Prostate gland (tissue), 2 donors: ENCODE results near the gene SPSB4. TPM values are rescaled to one million over a fixed set of nuclear protein-coding genes. Genes with fewer than 3 reads are reported as not detected.

Experiments
- DNase-seq: peaks from one replicate; pipeline ENCODE4 v3.0.0-alpha.2; 2019; ENCODE audit warnings: low spot score
- H3K27ac ChIP-seq, 2 donors: fragments of 200-600 bp; sonication (generic); 2 replicates each; pipeline ENCODE4 v1.5.1; 2017 to 2019
- H3K27me3 ChIP-seq: fragments of 200-600 bp; sonication (generic); replicated peaks from 2 replicates; pipeline ENCODE4 v1.5.1; 2019; ENCODE audit not compliant: insufficient read depth
- H3K36me3 ChIP-seq, 2 donors: fragments of 200-600 bp; sonication (generic); 1 replicate in 1 of 2; 2 replicates in 1 of 2; pipeline versions ENCODE4 v1.5.1 to v1.8.1; 2017 to 2019
- H3K4me1 ChIP-seq: fragments of 200-600 bp; sonication (generic); replicated peaks from 2 replicates; pipeline ENCODE4 v1.5.1; 2019
- H3K4me3 ChIP-seq, 2 donors: fragments of 200-600 bp; sonication (generic); 2 replicates each; pipeline ENCODE4 v1.5.1; 2017 to 2019
- H3K9me3 ChIP-seq: fragments of 200-600 bp; sonication (generic); 2 replicates; pipeline ENCODE4 v1.5.1; 2017
- CTCF ChIP-seq, 4 experiments: fragments of 200-600 bp in 2 of 4; fragments of 450-650 bp in 2 of 4; sonication (generic) in 2 of 4; IDR thresholded peaks; 1 replicate in 3 of 4; 2 replicates in 1 of 4; pipeline ENCODE4 v1.5.1; 2016 to 2019; ENCODE audit warnings: antibody characterized with exemption in 4 of 4, mild to moderate bottlenecking in 2 of 4, moderate library complexity in 2 of 4
- POLR2A ChIP-seq: fragments of 450-650 bp; IDR thresholded peaks from one replicate; pipeline ENCODE4 v1.6.1; 2016; ENCODE audit warnings: antibody characterized with exemption, mild to moderate bottlenecking
- POLR2AphosphoS5 ChIP-seq: sonication (generic); formaldehyde crosslinking; IDR thresholded peaks from one replicate; pipeline ENCODE4 v1.6.1; 2017; ENCODE audit warnings: antibody characterized with exemption
- WGBS: methylation state at CpG from one replicate; pipeline ENCODE4 v1.1.5; 2018; 5-methylcytosine and 5-hydroxymethylcytosine counted together
- intact Hi-C: fragments of 100-400 bp; cut with DNase I; formaldehyde crosslinking; loops from one replicate; pipeline ENCODE4 v1.14.2; 2022
- total RNA-seq, 2 donors: library from RNA; depleted of rRNA; stranded (reverse); fragments of >200 nt; gene quantifications; one replicate each; pipeline ENCODE4 v1.1.0, GENCODE V29; 2016

Gene SPSB4
- total RNA-seq, 2 donors from 2014 or later: 1.0 TPM; not detected in 1

DNA sequence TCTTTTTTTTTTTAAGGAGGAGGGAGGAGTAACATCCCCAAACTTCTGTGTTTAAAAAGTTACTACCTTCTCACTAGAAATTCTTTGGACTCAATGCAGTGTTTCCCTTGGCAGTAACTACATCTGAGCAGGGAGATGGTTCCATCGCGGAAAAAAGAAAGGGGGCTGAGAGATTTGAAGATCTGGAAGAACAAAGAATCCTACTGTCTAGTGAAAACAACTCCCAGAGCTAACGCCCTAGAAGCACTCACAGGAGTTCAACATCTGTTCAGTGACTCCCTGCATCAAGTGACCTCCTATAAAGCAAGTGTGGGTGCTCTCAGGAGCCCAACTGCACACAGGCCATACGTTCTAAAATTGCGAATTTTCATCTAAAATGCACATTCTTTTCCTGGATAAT lies 113.7 kb downstream of the SPSB4 start:
- Histone ChIP-seq H3K4me3 (no peak overlapping the region), H3K9me3 (no peaks in the 10 kb centered on the region), H3K27me3 (no peaks in the 10 kb centered on the region), H3K27ac (no peak overlapping the region), H3K4me1 (no peaks in the 10 kb centered on the region), H3K36me3 (no peaks in the 10 kb centered on the region)
- intact Hi-C loops: no loop called here
- TF ChIP-seq CTCF (IDR thresholded peaks at IDR 0.05) (no peak), POLR2A (no peak), POLR2AphosphoS5 (no peak)
- WGBS: 53% methylated on average over 5 of the region's 5 CpGs
- DNase-seq: no peak

GRCh38 chr3:141167681-141168080 lies 116.5 kb downstream of the SPSB4 start:
- DNase-seq: no peak
- Histone ChIP-seq H3K27me3 (no peaks in the 10 kb centered on the region), H3K9me3 (no peaks in the 10 kb centered on the region), H3K27ac (no peak overlapping the region), H3K36me3 (no peaks in the 10 kb centered on the region), H3K4me3 (no peak overlapping the region), H3K4me1 (no peaks in the 10 kb centered on the region)
- TF ChIP-seq POLR2AphosphoS5 (no peak), CTCF (IDR thresholded peaks at IDR 0.05) (no peak), POLR2A (no peak)
- WGBS: 91% methylated on average over 4 of the region's 4 CpGs
- intact Hi-C loops: no loop called here

DNA sequence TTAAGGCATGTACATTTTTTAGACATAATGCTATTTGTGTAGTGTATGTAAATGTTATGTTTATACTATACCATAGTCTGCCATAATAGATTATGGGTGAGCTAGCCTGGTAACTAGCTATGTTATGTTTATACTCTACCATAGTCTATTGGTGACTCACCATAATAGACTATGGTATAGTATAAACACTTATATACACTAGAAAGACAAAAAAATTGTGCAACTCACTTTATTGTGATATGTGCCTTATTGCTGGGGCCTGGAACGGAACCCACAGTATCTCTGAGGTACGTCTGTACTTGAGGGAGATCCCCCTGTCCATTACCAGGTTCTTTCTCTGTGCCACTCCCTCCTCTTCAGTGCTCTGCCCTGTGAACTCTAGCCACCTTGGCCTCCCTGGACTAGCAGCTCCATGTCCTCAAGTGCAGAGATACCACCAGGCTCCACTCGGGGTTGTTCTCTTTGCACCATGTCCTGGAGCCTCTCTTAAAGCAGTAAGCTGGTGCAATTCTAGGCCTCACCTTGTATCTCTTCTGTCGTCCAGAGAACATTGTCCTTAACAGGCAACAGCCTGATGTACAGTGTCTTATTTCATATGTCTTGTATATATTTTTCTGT lies 119.6 kb downstream of the SPSB4 start:
- no peak overlapping the region for H3K27ac ChIP-seq
- H3K9me3 ChIP-seq: no peaks in the 10 kb centered on the region
- no peaks in the 10 kb centered on the region for H3K27me3 ChIP-seq
- H3K4me3 ChIP-seq: no peak overlapping the region
- DNase-seq: no peak
- H3K36me3 ChIP-seq: no peaks in the 10 kb centered on the region
- intact Hi-C loops: no loop called here
- no peak for TF ChIP-seq POLR2A
- no peaks in the 10 kb centered on the region for H3K4me1 ChIP-seq
- 92% methylated on average over 4 of the region's 4 CpGs for WGBS

DNA sequence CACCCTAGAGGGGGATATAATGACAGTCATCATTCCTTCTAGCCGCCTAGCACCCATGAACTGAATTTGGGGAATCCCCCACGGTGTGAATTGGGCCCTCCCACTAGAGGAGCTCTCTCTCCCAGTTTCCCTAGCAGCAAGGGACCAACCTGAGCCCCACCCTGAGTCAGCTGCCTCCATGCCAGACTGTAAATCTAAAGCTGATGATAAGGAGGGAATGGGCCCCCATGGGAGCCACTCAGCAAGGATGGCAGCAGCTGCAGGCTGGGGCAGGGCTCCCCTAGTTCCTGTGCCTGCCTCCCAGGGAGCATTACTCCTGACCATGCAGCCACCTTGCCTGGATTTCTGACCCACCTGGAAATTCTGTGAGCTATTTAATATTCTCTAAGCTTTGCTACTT lies 123.5 kb downstream of the SPSB4 start:
- no peak for TF ChIP-seq POLR2A
- H3K27ac ChIP-seq: no peak overlapping the region
- H3K9me3 ChIP-seq: no peaks in the 10 kb centered on the region
- no peaks in the 10 kb centered on the region for H3K36me3 ChIP-seq
- 63% methylated on average over 2 of the region's 2 CpGs for WGBS
- H3K27me3 ChIP-seq: no peaks in the 10 kb centered on the region
- H3K4me1 ChIP-seq: no peaks in the 10 kb centered on the region
- intact Hi-C loops: no loop called here
- H3K4me3 ChIP-seq: no peak overlapping the region
- no peak for DNase-seq

GRCh38 chr3:141176775-141177174 lies 125.6 kb downstream of the SPSB4 start:
- Histone ChIP-seq H3K27ac (no peak overlapping the region), H3K4me1 (no peaks in the 10 kb centered on the region), H3K36me3 (no peaks in the 10 kb centered on the region), H3K9me3 (no peaks in the 10 kb centered on the region), H3K4me3 (no peak overlapping the region), H3K27me3 (no peaks in the 10 kb centered on the region)
- intact Hi-C loops: no loop called here
- DNase-seq: no peak
- no peak for TF ChIP-seq POLR2A
- TF ChIP-seq POLR2AphosphoS5: no peak
- TF ChIP-seq CTCF (IDR thresholded peaks at IDR 0.05): no peak

DNA sequence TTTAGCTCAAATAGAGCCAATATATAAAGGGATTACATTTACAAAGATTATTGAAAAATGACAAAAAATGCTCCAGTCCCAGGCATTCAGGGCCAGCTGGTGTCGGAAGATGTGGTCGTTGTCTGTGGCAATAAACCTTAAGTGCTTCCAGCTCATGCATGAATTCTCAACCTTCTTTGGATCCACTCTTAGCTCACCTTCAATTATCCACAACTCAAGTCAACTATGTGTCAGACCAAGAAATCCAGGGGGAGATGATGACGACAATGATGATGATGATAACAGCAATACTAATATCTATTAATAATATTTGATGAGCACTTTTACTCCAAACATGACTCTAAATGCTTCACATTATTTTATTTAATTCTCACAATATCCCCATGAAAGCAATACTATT lies 126.9 kb downstream of the SPSB4 start:
- intact Hi-C loops: no loop called here
- Histone ChIP-seq H3K4me1 (no peaks in the 10 kb centered on the region), H3K27ac (no peak overlapping the region), H3K4me3 (no peak overlapping the region), H3K27me3 (no peaks in the 10 kb centered on the region), H3K9me3 (no peaks in the 10 kb centered on the region), H3K36me3 (no peaks in the 10 kb centered on the region)
- TF ChIP-seq POLR2AphosphoS5: no peak
- no peak for TF ChIP-seq POLR2A
- no peak for TF ChIP-seq CTCF (IDR thresholded peaks at IDR 0.05)
- 66% methylated on average over 3 of the region's 3 CpGs for WGBS
- DNase-seq: no peak
